ENCODE measurements around the gene FBXO28.

Gene FBXO28

DNA sequence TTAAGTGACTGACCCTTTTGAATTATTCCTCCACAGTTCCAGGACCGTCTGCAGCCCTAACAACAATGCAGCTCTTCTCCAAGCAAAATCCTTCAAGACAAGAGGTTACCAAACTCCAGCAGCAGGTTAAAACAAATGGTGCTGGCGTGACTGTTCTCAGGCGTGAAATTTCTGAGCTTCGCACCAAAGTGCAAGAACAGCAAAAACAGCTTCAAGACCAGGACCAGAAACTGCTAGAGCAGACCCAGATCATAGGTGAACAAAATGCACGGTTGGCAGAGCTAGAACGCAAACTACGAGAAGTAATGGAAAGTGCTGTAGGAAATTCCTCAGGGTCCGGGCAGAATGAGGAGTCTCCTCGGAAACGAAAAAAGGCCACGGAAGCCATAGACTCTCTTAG lies 43.4 kb downstream of the FBXO28 start:
- DNase-seq (ENCODE audit: low read depth, low spot score): no peak

- no peak for DNase-seq (ENCODE audit: low read depth, low spot score)
Measured at GRCh38 chr1:224159541-224159940, 45.6 kb downstream of the FBXO28 start.

- DNase-seq (ENCODE audit: low read depth, low spot score): no peak
Measured at GRCh38 chr1:224160171-224160682, 46.3 kb downstream of the FBXO28 start.

DNA sequence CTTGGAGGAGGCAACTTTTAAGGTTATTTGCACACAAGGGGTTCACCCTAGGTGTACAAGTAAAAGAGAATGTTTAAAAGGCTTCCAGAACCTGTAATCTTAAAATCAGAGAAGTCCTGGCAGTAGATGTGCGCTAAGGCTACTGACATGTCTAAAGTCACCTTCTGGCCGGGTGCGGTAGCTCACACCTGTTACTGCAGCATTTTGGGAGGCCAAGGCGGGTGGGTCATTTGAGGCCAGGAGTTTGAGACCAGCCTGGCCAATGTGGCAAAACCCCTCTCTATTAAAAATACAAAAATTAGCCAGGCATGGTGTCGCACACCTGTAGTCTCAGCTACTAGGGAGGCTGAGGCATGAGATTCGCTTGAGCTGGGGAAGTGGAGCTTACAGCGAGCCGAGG lies 48.9 kb downstream of the FBXO28 start:
- no peak for DNase-seq (ENCODE audit: low read depth, low spot score)

DNA sequence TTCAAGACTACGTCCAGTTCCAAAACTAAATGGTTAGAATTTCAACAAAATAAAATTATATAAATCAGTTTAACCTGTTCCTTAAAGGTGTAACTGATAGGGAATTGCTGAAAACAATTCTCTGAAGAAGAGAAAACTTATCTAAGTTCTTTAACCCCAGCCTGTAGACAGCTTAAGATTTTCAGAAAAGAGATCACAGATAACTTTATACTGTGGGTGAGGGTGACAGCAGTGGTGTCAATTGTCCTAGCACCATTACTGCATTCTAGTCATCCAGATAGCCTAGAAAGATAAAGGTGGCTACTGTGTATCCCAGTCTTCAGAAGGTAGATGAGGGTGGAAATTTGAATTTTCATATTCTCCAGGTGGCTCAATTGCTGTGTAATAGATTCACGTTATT lies 49.4 kb downstream of the FBXO28 start:
- DNase-seq (ENCODE audit: low read depth, low spot score): no peak

GRCh38 chr1:224168859-224169380 lies 55.0 kb downstream of the FBXO28 start:
- DNase-seq (ENCODE audit: low read depth, low spot score): peak; percentile 82

DNA sequence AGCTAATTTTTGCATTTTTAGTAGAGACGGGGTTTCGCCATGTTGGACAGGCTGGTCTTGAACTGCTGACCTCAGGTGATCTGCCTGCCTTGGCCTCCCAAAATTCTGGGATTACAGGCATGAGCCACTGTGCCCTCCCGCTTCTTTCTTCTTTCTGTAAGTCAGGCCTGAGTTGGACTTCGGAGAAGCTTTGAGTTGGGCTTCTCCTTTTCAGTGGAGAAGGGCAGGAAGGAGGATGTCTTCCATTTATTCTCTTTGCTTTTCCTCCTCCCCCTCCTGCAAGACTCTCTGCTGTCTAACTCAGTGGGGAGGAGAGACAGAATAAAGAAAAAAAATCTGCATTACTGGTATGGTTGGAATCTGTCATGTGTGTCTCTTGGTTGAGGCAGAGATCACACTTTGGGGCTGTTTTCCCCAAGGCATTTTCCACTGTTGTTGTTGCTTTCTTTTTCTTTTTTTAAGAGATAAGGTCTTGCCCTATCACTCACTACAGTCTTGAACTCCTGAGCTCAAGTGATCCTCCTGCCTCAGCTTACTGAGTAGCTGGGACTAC lies 55.9 kb downstream of the FBXO28 start:
- no peak for DNase-seq (ENCODE audit: low read depth, low spot score)

GRCh38 chr1:224170343-224170742 lies 56.4 kb downstream of the FBXO28 start:
- DNase-seq (ENCODE audit: low read depth, low spot score): no peak

DNA sequence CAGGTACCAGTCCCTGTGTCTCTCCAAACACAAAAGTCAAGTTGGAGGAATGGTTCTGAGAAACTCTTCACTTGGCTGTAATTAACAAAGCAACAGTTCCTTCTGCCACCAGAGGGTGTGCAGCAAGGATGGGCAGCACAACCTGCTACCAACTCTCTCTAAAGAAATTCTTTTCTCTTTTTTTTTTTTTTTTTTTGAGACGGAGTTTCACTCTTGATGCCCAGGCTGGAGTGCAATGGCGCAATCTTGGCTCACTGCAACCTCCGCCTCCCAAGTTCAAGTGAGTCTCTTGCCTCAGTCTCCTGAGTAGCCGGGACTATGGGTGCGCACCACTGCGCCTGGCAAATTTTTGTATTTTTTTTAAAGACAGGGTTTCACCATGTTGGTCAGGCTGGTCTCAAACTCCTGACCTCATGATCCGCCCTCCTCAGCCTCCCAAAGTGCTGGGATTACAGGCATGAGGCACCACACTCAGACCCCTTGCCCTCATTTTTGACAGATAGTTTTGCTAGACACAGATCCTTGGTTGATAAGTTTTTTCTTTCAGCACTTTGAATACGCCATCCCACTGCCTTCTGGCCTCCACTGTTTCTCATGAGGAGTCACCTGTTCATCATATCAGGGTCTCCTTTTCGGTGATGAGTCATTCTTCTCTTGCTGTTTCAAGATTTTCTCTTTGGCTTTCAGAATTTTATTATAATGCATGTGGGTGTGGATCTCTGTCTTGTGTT lies 57.0 kb downstream of the FBXO28 start:
- no peak for DNase-seq (ENCODE audit: low read depth, low spot score)

DNA sequence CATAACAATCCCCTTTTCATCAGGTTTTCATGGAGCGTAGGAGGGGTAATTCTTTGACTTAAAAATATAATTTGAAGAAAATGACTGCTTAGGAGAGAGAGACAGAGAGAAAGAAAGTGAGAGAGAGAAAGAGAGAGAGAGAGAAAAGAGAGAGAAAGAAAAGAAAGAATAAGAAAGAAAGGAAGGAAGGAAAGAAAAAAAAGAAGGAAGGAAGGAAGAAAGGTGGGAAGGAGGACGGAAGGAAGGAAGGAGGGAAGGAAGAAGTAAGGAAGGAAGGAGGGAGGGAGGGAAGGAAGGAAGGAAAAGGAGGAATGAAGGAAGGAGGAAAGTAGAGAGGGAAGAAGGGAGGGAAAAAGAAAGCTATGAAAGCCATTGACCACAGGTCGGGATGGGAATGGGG lies 58.3 kb downstream of the FBXO28 start:
- DNase-seq (ENCODE audit: low read depth, low spot score): no peak

DNA sequence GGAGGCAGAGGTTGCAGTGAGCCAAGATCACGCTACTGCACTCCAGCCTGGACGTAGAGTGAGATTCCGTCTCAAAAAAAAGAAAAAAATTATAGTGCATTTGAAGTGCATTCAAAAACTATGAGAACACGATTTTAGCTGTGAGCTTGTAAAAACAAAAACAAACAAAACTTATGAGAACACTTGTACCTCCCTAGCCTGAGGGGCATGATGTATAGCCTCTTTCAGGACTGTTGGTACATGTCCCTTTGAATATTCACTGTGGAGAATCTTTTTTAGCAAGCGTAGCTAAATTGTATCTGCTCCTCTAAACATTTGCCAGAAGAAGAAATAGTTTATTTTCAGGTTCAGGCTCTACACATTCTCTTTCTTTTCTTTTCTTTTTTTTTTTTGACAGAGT lies 59.6 kb downstream of the FBXO28 start:
- DNase-seq (ENCODE audit: low read depth, low spot score): no peak

GRCh38 chr1:224175617-224176016 lies 61.7 kb downstream of the FBXO28 start:
- DNase-seq (ENCODE audit: low read depth, low spot score): no peak

DNA sequence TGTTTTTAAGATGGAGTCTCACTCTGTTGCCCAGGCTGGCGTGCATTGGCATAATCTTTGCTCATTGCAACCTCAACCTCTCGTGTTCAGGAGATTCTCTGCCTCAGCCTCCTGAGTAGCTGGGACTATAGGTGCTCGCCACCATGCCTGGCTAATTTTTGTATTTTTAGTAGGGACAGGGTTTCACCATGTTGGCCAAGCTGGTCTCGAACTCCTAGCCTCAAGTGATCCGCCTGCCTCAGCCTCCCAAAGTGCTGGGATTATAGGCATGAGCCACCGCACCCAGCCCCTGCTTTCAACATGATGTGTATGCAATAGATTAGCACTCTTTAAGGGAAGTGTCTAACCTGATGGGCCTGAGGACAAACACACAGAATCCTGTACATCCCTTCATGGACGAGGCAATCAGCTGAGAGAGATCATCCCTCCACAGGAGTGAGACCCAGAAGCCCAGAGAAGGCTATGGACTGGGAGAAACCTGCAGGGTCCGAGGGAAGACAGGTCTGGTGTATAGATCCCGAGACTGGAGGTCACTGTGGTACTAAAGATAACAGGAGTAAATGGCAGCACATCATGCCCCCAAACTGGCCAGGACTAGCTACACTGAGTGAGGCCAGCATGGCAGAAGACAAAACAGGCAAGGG lies 63.6 kb downstream of the FBXO28 start:
- DNase-seq (ENCODE audit: low read depth, low spot score): no peak

DNA sequence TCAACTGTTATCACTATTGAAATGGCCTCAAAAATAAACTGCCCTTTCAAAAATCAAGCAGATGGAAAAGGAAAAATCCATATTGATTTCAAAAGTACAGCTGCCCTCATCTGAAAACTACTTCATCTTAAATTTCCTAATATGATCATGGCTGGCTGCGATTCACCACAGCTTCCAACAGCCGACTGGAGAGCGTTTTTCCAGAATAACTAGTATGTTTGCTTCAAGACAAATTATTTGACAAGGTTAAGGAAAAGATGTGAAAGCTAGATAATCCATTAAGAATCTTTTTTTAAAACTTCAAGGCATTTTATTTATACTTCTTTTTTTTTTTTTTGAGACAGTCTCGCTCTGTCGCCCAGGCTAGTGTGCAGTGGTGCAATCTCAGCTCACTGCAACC lies 65.0 kb downstream of the FBXO28 start:
- no peak for DNase-seq (ENCODE audit: low read depth, low spot score)

DNA sequence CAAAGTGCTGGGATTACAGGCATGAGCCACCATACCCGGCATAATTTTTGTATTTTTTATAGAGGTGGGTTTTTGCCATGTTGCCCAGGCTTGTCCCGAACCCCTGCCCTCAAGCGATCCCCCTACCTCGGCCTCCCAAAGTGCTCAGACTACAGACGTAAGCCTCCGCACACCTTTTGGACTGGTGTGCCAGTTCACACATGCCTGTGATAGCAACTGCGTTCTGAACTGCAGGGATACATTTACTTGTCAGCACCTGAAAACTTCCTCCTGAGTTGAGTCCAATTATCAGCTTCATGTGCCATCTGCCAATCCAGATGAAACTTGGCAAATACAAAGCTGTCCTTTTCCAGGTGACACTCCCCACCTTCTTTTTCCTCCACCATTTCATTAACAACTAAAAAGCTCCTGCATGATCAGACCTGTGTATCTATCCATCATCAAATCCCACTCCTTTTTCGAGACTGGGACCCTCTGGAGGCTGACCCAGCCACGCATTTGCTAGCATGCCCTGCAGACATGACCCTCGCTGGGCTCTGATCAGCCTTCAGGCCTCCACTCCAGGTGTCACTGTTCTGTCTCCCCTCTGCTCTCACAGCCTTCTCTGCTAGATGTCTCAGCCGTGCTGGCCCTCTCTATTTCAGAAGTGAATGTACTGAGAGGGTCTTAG lies 67.0 kb downstream of the FBXO28 start:
- DNase-seq (ENCODE audit: low read depth, low spot score): no peak

- no peak for DNase-seq (ENCODE audit: low read depth, low spot score)
Measured at GRCh38 chr1:224181453-224181810, 67.5 kb downstream of the FBXO28 start.

GRCh38 chr1:224182057-224182865 lies 68.3 kb downstream of the FBXO28 start:
- no peak for DNase-seq (ENCODE audit: low read depth, low spot score)

DNA sequence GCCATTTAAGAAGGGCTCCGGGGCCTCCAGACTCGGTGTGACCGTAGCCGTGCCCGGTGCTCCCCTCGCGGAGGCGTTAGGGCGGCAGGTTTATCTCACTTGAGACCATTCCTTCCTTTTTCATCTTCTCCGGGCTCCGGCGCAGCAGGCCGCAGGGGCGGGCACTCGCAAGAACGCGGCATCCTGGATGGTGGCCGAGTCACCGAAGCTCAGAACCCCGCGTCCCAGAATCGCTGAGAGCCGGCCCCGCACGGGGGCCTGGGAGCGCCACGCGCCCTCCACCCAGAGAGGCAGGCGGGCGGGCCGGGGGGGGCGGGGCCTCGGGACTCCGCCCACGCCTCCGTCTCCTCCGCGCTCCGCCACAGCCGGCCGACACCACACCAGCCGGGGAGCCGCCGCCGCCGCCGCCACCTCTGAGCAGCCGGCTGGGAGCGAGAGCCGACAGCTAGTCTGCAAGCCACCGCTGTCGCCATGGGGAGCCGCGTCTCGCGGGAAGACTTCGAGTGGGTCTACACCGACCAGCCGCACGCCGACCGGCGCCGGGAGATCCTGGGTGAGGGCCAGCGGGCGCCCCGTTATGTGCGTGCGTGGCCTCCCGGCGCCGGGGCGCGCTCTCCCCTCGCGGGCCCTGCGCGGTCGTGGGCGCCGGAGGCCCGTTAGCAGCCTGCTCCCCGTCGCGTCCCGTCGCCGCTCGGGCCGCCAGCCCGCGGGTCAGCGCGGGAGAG lies 69.1 kb downstream of the FBXO28 start, which contains the start of gene DEGS1:
Gene DEGS1 (plus strand): TSS at position 375 of the 725 bp plus-strand sequence. CDS start 97 bp downstream, at position 472.
- no peak for DNase-seq (ENCODE audit: low read depth, low spot score)

DNA sequence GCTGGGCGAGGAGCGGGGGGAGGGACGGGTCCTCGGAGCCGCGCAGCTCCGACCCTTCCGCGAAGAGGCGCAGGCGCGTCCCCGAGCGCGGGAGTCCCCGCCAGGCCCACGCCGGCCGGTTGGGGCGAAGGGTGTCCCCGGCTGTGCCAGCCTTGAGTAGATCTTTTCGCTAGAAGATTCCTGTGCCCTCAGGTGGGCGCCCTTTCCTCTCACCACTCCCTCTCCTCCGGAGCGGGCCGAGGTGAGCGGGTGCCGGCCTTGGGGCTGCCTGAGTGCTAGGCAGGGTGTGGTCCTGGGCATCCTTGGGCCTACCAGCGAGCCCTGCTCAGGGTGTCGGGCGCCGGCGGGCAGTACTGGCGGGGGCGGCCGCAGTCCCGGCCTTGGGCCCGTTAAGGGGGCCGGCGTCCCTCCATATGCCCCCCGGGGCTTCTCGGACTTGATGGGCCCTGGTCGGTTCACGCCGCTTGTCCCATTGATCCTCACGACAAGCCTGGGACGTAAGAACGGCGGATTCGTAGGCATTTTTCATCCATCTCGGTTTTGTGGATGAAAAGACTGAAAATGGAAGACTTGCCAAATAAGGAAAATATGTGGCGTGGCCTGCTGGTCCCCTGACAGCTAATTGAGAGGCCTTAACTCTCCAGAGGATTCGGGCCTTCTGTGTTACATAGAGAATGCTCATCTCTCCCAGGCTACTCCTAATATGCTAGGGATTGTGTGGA lies 69.8 kb downstream of the FBXO28 start:
- DNase-seq (ENCODE audit: low read depth, low spot score): no peak

DNA sequence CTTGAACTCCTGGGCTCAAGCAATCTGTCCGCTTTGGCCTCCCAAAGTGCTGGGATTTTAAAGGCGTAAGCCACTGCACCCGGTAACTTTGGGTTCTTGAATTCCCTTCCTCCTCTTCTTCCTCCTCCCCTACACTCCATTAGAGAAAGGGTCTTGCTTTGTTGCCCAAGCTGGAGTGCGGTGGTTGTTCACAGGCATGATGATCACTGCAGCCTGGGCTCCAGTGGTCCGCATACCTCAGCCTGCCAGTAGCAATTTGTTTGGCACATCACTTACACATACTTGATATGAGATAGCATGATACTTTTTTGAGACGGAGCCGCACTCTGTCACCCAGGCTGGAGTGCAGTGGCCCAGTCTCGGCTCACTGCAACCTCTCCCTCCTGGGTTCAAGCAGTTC lies 71.3 kb downstream of the FBXO28 start:
- no peak for DNase-seq (ENCODE audit: low read depth, low spot score)

All from smooth muscle cell of the brain vasculature (primary cell).